HG03575 (cell line): ENCODE measurements around the gene FREM3.
"Not testable (repeated sequence)": the region's sequence is repeated elsewhere in the genome, so short reads cannot be mapped to it uniquely, and the experiment has no call there.

Experiments used
- ATAC-seq: cut with Tn5 transposase; IDR thresholded peaks from one replicate; pipeline ENCODE4 v1.9.1; 2021; ENCODE audit not compliant: unreplicated experiment, insufficient number of reproducible peaks, low FRiP score; ENCODE audit errors: extremely low read depth

FREM3 gene

DNA sequence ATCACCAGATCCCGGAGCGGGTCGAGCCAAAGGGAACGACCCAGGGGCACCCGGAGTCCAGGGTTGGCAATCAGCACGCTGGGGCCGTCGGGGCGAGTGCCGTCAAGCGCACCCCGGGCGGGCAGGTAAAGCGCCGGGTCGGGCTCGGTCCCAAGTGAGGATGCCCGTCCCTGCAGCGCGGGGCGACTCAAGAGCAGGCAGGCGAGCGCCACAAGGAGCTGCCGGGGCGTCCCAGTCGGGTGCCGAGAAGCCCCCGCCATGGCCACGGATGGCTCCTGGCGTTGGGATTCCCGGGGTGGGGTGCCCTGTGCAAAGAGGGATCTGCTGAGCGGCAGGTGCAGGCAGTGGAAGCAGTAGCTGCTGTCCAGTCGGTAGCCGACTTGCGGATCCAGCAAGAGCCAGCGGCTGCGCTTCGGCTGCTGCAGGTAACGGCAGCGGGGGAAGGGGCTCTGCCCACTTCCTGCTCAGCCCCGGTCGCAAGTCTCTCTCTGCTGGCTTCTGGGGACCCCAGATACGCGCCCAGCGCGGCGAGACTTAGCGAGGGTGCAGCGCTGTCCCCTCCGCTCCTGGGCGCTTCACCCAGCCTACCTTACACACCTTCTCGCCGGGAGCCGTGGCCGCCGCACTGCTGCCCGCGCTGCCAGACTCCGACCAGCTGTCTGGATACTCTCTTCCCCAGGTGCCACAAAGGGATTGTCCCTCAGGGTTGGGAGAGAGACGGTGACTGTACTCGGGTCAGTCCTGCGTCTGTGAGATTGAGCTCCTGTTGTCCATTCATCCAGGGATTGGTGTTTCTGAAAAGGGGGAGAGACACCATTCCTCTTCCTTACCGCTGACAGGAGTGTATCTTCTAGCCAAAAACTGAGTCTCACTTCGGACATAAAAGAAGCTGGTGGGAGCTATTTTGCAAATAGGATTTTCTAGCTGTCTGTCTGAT is at the start of gene FREM3:
TSS of gene FREM3 (minus strand) at position 260 of the 937 bp plus-strand sequence. CDS start at position 260, 0 bp downstream.
- ATAC-seq: no peak

DNA sequence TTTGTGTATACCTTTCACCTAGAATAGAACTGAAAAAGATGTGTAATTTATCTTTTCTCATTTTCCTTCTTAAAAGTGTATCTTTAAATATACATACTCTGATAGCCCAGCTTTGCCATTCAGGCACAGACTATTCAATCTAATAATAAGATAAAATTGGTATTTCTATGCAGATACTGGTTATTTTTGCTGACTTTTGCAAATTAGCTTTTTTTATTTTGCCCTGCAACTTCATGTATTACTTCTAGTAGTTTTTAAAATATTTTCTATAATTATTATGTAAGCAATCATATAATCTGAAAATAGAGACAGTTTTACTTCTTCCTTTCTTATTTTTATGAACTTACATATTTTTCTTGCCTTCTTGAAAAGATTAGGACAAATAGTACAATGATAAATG is 45.4 kb upstream of the FREM3 start:
- no peak for ATAC-seq

DNA sequence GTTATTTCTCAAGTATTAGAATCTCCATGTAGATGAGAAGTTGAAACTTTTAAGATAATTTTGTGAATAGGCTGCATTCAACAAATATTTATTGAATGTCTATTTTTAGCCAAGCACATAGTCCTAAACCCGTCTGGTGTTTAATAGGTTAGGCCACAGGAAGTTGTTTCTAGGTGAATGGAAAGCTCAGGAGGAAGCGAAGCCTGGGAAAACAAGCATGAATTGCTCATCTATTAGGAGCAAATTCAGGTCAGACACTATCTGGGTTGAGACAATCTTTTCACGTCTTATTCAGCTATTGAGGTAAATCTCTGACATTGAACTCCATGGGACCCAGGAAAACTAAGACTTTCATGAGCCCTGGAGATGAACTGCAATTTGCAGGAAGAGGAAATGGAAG is 43.1 kb upstream of the FREM3 start:
- no peak for ATAC-seq

DNA sequence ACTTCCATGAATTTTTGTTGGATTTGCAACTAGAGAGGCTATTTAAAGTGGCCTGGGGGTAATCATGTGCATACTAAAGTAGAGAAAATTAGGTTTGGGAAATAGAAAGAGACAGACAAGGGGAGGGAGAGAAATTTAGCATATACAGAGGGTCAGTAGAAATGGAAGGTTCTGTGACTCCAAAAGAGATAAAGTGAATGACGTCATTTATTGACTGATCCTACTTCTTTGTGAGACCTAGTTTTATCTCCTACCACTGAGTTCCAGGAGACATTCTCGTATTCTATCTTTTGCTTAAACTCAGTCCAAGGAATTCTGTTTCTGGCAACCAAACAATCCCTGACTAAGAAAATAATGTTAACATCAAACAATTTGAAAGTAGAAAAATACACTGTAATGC is 42.4 kb upstream of the FREM3 start:
- no peak for ATAC-seq

DNA sequence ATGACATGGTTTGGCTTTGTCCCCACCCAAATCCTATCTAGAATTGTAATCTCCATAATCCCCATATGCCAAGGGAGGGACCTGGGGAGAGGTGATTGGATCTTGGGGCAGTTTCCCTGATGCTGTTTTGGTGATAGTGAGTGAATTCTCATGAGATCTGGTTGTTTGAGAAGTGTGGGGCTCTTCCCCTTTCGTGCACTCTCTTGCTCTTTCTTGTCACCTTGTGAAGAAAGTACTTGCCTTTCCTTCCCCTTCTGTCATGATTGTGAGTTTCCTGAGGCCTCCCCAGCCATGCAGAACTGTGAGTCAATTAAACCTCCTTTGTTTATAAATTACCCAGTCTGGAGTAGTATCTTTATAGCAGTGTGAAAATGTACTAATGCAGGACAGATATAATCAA is 36.4 kb upstream of the FREM3 start:
- ATAC-seq: no peak

DNA sequence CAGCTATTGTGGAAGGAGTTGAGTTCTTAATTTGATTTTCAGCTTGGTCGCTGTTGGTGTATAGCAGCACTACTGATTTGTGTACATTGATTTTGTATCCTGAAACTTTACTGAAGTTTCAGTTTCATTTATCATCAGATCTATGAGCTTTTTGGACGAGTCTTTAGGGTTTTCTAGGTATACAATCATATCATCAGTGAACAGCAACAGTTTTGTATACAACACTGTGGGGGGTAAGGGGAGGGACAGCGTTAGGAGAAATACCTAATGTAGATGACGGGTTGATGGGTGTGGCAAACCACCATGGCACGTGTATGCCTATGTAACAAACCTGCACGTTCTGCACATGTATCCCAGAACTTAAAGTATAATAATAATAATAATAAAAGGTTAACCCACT is 35.6 kb upstream of the FREM3 start:
- ATAC-seq: not testable (repeated sequence)

DNA sequence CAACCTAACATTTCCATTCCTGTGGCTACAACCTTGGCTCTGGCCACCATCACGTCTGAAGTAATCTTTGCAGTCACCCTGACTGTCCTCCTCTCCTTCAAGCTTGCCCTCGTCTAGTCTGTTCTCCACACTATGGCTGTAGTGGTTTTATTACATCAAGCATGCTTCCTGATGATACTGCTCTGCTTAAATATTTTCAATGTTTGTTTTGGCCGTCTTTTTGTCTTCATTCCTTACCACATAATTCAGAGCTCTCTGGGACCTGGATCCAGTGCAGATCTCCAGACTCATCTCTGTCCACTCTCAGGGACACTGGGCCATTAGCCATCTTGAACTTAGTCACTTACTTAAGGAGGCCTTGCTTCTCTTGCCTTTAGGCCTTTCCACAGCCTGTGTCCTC is 27.7 kb upstream of the FREM3 start:
- no peak for ATAC-seq

DNA sequence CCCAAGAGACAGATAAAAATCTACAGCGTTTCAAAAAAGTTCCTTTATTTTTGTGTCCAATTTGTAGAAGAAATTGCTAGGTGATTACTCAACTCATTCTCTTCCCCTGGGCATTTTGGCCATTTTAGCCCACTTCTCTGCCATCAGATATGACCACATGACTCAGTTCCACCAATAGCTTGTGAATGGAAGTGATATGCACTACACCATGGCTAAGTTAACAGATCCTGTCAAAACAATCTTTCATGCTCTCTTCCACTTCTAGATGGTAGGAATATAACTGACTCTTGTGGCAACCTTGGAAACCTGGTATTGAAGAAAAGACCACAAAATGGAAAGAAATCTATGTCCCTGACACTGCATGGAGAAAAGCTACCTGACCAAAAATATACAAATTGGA is 26.2 kb upstream of the FREM3 start:
- no peak for ATAC-seq

DNA sequence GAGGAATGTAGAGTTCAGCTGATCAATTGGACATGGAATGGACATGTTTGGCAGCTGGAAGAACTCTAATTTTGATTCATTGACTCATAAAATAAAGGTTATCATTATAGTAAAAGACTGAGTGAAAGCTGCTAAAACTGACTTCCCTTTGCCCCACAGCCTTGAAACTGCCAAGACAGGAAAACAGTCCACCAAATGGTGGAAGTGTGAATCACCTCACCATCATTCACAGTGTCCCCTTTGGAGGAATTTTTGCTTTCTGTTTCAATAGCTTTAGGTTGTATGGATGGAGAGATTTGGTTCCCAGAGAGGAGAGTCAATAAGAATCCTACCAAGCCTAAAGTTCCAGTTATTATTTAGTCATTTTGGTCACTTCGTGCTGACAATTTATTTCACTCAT is 20.8 kb upstream of the FREM3 start:
- no peak for ATAC-seq

DNA sequence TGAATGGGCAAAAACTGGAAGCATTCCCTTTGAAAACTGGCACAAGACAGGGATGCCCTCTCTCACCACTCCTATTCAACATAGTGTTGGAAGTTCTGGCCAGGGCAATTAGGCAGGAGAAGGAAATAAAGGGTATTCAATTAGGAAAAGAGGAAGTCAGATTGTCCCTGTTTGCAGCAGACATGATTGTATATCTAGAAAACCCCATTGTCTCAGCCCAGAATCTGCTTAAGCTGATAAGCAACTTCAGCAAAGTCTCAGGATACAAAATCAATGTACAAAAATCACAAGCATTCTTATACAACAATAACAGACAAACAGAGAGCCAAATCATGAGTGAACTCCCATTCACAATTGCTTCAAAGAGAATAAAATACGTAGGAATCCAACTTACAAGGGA is 18.3 kb upstream of the FREM3 start:
- not testable (repeated sequence) for ATAC-seq

DNA sequence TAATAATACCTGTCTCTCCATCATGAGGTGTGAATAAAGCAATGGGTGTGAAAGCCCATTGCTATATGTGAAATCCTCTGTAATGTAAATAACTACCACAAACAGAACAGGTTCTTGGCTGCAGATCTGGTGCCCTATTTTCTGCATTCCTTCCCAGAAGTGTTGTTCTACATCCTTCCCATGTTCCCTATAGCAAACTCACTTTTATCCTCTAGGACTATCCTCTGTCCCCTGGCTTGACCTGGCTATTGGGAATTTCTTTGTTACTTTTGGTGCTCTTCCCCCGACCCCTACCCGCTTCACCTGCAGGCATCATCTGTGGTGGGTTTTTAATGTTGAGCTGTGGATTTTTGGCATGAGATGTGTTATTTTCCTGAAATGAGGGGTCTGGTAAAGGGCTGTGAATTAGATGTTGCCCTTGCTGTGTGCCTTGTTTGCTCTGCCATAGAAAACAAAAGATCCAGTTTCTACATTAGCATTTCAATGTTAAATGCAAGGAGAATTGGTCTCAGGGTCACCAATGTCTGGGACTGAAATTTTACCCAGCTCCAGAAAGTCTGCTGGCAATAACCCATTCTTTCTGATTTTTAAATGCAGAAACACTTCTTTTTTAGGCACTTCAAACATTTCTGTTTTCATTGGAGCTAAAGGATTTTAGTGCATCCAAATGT is 13.6 kb upstream of the FREM3 start:
- no peak for ATAC-seq

DNA sequence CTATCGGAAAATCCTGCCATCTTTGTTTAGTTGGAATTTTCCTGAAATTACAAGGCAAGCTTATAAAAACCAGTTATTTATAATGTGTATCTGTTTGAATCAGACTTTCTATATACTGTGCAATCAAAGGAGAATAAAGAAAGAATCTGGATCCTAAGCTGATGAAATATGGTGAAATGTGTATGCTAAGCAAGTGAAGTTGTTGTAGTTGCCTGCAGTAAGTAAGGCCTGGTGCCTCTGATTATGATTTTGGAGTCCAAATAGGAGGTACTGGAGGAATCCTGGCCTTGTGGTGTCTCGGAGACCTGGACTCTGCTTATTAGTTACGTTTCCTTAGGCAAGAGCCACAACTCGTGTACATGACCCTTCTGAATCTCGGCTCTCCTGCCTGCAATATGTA is 13.1 kb upstream of the FREM3 start:
- ATAC-seq: no peak

DNA sequence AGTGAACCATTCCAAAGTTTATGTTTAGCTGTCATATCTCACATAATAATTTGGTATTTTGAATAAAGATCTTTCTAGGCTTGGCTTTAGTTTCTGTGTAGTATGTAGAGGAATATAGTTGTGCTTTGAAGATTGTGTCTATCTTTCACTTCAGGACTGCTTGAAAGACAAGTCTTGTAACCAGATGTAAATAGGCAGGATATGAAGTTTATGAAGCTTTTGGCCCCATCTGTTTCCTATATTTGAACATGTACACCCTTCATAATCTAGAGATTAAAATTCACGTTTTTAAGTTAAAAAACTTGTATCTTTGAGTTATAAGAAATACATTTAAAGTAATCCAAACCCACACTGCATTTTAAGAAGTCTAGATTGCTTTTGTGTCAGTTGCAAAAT is 11.7 kb upstream of the FREM3 start:
- ATAC-seq: no peak

DNA sequence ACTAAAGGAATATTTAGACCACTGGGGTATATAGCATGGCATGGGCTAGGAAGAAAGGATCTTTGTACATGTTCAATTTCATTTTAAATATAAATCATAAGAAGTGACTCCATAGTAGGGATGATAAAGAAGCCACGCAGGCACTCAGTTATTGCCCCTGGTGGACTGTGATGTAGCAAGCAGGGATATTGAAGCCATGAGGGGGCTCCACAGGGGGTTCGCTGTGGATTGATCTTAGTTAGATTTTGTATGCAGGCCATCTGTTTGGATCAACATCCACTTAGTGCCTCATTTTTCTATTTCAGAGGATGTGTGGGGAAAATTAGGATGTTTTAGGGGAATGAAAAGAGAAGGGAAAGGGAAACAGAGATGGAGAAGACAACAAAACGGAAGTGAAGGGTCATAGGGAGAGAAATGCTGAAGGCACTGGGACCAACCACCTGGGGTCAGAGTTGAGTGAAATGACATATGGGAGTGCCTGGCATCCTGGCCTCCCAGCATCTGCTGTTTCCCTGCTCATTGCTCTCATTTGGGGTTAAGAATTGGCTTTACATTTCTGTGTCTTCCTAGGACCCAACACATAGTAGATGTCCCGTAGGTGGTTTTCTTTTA is 11.2 kb upstream of the FREM3 start:
- no peak for ATAC-seq

DNA sequence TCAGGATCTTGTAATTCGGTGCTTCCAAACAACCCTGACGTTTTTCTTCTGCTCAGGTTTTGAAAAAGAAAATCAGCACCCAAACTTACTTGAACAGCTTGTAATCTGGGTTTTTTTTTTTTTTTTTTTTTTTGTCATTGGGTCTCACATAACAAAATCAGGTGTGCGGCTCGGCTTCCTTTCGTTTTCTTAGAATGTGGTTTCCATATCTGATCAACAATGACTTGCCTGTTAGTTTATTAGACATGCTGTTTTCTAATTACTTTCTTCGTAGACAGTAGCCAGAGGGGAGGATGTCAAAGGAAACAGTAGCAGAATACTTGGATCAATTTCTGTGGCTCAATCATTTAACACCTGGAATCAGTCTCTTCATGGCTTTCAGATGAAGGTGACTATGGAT is 890 bp upstream of the FREM3 start:
- no peak for ATAC-seq

DNA sequence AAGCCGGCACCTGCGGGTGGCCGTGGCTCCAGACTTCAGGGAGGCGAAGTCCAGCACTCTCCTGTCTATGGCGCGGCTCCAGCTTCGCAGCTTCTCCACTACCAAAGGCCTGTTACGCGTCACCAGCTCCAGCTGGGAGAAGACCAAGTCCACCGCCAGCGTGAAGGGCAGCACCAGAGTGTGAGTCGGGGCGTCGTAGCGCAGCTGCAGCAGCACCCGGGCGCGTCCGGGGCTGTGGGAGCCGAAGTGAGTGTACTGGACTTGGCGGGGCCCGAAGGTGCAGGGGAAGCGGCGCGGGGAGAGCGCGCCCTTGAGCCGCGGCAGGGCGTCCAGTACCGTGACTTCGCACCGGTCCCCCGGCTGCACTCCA is 444 bp downstream of the FREM3 start:
- ATAC-seq: no peak

DNA sequence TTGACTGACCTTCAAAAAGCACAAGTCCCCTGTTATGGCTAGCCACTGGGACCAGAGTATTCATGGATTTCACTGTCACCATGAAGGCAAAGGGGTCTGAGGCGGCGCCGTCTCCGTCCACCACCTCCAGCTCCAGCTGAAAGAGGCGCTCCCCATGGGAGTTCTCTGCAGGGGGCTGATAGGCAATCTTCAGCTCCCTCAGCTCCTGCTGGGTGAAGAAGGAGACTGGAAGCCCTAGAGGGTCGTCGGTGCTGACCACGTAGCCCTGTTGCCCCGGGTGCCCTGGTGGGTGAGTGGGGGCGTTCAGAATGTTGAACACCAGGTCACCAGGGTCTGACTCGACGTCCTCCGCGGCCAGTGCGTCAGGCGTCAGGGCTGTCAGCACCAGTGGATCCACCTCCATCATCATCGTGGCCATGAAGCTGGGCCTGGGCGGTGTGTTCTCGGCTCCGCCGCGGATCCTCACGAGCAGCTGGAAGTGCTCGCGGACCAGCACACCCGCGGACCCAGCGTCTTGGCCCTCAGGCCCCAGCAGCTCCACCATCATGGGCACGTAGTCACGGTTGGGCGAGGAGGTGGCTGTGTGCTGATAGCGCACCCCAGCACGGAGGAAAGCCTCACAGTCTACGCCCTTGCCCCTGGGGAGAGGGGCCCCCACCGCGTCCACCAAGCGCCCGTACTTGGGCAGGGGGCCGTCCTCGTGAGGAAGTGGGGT is 987 bp downstream of the FREM3 start:
- ATAC-seq: no peak

DNA sequence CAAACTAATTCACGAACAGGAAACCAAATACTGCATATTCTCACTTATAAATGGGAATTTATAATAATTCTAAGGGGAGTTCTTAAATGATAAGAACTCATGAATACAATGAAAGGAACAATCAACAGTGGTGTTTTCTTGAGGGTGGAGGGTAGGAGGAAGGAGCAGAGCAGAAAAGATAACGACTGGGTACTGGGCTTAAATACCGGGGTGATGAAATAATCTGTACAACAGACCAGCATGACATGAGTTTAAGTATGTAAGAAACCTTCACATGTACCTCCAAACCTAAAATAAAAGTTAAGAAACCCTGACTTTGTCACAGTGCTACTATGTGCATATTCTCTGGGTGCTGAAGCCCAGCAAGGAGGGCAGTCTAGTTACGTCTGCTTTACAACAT is 6.6 kb downstream of the FREM3 start:
- no peak for ATAC-seq

DNA sequence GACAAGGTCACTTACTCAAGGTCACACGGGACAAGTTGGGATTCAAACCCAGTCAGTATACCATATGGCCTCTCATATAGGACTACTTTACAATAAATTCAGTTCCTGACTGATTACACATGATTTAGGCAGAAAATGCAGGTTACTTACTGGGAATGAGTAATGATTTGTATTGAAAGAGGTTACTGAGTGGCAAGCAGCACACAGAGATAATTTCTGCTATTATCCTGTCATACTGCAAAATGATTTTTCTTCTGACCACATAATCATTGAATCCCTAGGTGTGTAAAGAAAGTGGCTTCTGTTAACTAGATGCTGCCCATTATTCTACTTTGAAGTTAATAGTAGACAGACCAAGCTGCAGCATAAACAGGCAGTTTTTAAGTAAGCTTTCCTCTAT is 8.2 kb downstream of the FREM3 start:
- ATAC-seq: no peak
